SJCRH30 (cell line): ENCODE results near the gene MAP1S. TPM values are rescaled to one million over a fixed set of nuclear protein-coding genes. Genes with fewer than 3 reads are reported as not detected.

ENCODE experiments used
- DNase-seq, 2 experiments: peaks; one replicate each; pipeline ENCODE4 v3.0.0-alpha.2; 2015 to 2020
- H3K27ac ChIP-seq: fragments of 250-450 bp; sonication (Bioruptor Pico); 2 replicates; pipeline ENCODE4 v1.5.1; 2020; ENCODE audit warnings: mild to moderate bottlenecking, moderate library complexity
- H3K27me3 ChIP-seq: fragments of 250-450 bp; sonication (Bioruptor Pico); 2 replicates; pipeline ENCODE4 v1.5.1; 2020; ENCODE audit warnings: mild to moderate bottlenecking, moderate library complexity
- H3K36me3 ChIP-seq: fragments of 250-450 bp; sonication (Bioruptor Pico); 2 replicates; pipeline ENCODE4 v1.5.1; 2020; ENCODE audit warnings: mild to moderate bottlenecking, moderate library complexity
- H3K4me1 ChIP-seq: fragments of 250-450 bp; sonication (Bioruptor Pico); 2 replicates; pipeline ENCODE4 v1.5.1; 2020; ENCODE audit warnings: mild to moderate bottlenecking, moderate library complexity
- H3K4me3 ChIP-seq: fragments of 250-450 bp; sonication (Bioruptor Pico); 2 replicates; pipeline ENCODE4 v1.5.1; 2020; ENCODE audit warnings: mild to moderate bottlenecking, moderate library complexity
- H3K9me3 ChIP-seq: fragments of 250-450 bp; sonication (Bioruptor Pico); replicated peaks from 2 replicates; pipeline ENCODE4 v1.5.1; 2020; ENCODE audit warnings: mild to moderate bottlenecking, moderate library complexity
- total RNA-seq: library from RNA; depleted of rRNA; stranded (reverse); fragments of >200 nt; shearing (Covaris generic); gene quantifications from 2 replicates; pipeline ENCODE4 v1.2.3, GENCODE V29; 2014; rRNA removed

Gene MAP1S, protein sequence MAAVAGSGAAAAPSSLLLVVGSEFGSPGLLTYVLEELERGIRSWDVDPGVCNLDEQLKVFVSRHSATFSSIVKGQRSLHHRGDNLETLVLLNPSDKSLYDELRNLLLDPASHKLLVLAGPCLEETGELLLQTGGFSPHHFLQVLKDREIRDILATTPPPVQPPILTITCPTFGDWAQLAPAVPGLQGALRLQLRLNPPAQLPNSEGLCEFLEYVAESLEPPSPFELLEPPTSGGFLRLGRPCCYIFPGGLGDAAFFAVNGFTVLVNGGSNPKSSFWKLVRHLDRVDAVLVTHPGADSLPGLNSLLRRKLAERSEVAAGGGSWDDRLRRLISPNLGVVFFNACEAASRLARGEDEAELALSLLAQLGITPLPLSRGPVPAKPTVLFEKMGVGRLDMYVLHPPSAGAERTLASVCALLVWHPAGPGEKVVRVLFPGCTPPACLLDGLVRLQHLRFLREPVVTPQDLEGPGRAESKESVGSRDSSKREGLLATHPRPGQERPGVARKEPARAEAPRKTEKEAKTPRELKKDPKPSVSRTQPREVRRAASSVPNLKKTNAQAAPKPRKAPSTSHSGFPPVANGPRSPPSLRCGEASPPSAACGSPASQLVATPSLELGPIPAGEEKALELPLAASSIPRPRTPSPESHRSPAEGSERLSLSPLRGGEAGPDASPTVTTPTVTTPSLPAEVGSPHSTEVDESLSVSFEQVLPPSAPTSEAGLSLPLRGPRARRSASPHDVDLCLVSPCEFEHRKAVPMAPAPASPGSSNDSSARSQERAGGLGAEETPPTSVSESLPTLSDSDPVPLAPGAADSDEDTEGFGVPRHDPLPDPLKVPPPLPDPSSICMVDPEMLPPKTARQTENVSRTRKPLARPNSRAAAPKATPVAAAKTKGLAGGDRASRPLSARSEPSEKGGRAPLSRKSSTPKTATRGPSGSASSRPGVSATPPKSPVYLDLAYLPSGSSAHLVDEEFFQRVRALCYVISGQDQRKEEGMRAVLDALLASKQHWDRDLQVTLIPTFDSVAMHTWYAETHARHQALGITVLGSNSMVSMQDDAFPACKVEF
- 27.3 and 29.6 TPM in 2 replicates for total RNA-seq

DNA sequence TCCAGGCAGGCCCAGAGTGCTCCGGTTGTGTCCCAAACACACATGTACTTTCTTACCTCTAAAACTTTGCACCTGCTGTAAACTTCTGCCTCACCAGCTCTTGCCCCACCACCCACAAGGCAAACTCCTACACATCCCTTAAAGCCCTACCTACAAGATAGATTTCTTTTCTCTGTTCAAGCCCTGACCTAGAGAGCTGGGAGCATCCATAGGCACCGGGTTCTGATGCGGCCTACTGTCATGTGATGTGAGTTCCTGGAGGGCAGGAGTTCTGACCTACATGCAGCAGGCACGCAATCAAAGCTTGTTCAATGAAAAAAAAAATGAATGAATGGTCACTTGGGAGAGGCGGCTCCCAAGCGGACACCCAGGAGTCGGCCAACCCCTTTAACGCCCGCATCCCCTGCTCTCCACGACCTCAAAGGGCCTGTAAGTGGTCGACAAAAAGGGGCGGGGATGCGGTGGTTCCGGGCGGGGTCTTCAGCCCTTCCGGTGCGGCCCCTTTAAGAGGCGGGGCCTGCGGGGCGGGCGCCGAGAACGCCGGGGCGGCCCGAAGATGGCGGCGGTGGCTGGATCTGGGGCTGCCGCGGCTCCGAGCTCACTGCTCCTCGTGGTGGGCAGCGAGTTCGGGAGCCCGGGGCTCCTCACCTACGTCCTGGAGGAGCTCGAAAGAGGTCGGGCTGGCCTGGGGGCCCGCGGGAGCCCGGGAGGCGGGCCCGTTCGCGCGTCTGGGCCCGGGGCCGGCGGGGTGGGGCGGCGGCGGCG is at the start of gene MAP1S:
TSS of gene MAP1S (plus strand) at position 534 of the 765 bp plus-strand sequence. CDS start at position 557, 23 bp downstream.
- peaks cover 3% of the 10 kb centered on the region; the same call in 1 of the 2 replicates for H3K4me1 ChIP-seq
- H3K27ac ChIP-seq: peak within 1 kb of the TSS; percentile 35; the same call in 1 of the 2 replicates
- H3K9me3 ChIP-seq: no peaks in the 10 kb centered on the region
- H3K4me3 ChIP-seq: peak within 1 kb of the TSS; percentile 78
- H3K36me3 ChIP-seq: peaks cover 6% of the 10 kb centered on the region
- DNase-seq: peak; percentile 85 to 86
- no peaks in the 10 kb centered on the region for H3K27me3 ChIP-seq

DNA sequence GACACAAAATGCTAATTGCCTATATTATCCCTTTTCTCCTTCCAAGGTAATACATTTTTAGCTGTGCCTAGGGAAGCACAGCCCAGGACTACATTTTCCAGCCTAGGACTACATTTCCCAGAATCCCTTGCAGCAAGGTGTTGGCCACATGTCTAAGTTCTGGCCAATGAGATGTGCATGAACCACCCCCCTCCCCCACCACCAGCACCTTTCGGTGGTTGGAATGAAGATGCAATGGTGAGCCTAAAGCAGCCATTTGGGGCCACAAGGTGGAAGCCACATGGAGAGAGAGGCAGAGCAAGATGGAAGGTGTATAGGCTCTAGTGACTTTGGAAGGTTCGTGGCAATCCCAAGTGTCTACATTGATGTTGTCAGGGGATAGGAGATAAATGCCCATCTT is 47.4 kb upstream of the MAP1S start:
- DNase-seq: peak; percentile 54 to 60
- Histone ChIP-seq H3K9me3 (no peaks in the 10 kb centered on the region), H3K36me3 (no peaks in the 10 kb centered on the region), H3K4me3 (no peak overlapping the region), H3K4me1 (no peaks in the 10 kb centered on the region), H3K27me3 (no peaks in the 10 kb centered on the region; the same call in 1 of the 2 replicates), H3K27ac (no peak overlapping the region)

DNA sequence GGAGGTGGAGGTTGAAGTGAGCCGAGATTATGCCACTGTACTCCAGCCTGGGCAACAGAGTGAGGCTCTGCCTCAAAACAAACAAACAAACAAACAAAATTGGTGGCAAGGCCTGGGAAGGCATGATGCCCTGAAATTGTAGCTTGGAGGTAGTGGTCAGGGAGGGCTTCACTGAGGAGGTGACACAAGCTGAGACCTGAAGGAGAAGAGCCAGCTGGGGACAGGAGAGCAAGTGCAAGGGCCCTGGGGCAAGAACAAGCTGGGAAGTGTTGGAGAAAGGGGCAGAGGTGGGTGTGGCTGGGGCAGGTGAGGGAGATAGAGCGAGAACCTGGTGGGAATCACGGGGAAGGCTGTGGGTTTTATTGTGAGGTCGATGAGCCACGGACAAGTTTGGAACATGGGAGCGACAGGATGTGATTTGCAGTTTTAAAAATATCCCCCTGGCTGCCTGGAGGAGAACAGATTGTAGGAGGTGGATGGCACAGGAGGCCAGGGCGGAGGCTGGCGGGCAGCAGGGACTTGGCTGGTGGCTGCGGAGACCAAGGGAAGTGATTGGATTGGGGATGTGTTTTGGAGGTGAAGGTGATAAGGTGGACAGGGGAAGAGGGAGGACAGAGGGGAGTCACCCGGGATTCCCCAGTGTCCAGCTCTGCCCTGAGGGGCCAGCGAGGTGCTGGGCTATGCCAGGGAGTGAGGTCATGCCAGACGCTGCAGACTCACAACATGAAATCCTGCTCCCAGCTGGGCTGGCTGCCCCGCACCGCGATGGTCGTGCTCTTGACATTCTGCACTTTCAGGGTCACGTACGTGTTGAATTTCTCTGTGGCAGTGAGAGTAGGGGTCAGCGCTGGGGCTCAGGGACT is 45.1 kb upstream of the MAP1S start:
- H3K4me1 ChIP-seq: no peaks in the 10 kb centered on the region
- no peak for DNase-seq
- H3K27ac ChIP-seq: no peak overlapping the region

GRCh38 chr19:17676295-17676694 is 43.0 kb upstream of the MAP1S start:
- no peak overlapping the region for H3K4me3 ChIP-seq
- H3K9me3 ChIP-seq: no peaks in the 10 kb centered on the region
- H3K27me3 ChIP-seq: peaks cover 10% of the 10 kb centered on the region; the same call in 1 of the 2 replicates
- H3K36me3 ChIP-seq: no peaks in the 10 kb centered on the region
- H3K27ac ChIP-seq: no peak overlapping the region
- no peaks in the 10 kb centered on the region for H3K4me1 ChIP-seq
- no peak for DNase-seq

More for the DNA sequence above, 45.1 kb upstream of the MAP1S start:
- Histone ChIP-seq H3K4me3 (no peak overlapping the region), H3K36me3 (no peaks in the 10 kb centered on the region), H3K9me3 (no peaks in the 10 kb centered on the region), H3K27me3 (no peaks in the 10 kb centered on the region; the same call in 1 of the 2 replicates)

DNA sequence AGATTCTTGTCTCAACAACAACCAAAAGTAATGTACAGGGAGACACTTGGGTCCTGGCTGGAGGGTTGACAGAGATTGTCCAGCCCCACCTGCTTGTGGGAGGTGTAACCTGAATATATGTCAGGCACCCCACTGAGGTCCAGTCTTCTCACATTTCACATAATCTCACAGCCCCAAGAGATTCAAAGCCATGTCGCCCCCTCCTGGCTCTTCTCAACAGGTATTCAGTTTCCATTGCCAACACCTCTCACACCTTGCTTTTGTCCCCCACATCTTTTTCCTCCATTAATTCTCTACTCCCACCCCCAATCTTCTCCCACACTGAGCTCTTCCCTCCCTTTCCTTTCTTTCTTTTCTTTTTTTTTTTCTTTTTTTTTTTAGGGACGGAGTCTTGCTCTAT is 42.3 kb upstream of the MAP1S start:
- Histone ChIP-seq H3K9me3 (no peaks in the 10 kb centered on the region), H3K36me3 (no peaks in the 10 kb centered on the region), H3K27ac (no peak overlapping the region), H3K4me1 (no peaks in the 10 kb centered on the region), H3K27me3 (peaks cover 10% of the 10 kb centered on the region; the same call in 1 of the 2 replicates), H3K4me3 (no peak overlapping the region)
- no peak for DNase-seq

DNA sequence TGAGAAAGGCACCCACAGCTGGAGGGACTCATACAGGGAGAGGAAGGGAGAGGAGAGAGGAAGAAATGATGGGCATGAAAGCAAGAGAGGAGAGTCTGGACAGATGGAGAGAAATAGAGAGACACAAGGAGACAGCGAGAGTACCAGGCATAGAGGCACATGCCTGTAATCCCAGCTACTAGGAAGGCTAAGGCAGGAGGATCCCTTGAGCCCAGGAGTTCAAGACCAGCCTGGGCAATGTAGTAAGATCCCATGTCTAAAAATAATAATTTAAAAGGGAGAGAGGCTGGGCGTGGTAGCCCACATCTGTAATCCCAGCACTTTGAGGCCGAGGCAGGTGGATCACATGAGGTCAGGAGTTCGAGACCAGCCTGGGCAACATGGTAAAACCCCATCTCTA is 40.4 kb upstream of the MAP1S start:
- Histone ChIP-seq H3K9me3 (no peaks in the 10 kb centered on the region), H3K4me3 (no peak overlapping the region), H3K4me1 (no peaks in the 10 kb centered on the region), H3K36me3 (no peaks in the 10 kb centered on the region), H3K27ac (no peak overlapping the region), H3K27me3 (peaks cover 10% of the 10 kb centered on the region; the same call in 1 of the 2 replicates)
- no peak for DNase-seq

DNA sequence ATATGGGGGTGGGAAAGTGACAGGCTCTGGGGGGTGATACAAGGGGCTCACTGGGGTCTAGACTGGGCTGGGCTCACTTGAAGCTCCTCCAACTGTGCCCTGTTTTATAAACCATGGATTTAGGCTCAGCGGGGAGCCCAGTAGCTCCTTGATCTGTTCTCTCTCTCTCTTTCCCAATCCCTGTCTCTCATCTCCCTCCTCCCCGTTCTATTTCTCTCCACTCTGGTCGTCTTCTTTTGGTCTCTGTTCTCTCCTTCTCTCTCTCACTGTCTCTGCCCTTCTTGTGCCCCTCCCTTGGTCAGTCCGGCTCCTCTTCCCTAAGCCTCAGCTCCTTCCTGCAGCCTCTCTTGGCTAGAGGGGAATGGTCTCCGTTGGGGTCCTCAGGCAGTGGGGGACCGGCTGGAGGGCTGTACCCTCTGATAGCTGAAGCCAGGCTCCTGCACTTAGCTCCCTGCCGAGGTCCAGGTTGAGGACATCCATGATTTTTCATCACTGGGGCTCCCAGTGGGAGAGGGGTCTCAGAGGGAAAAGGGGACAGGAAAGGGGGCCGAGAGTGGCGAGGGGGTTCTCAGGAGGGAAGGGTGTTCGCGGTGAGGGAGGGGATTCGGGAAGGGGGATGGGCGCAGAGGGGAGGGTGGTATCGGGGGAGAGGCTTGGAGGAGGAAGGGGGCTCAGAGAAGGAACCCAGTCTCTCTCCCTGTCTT is 39.6 kb upstream of the MAP1S start:
- Histone ChIP-seq H3K4me1 (no peaks in the 10 kb centered on the region), H3K4me3 (no peak overlapping the region), H3K27ac (no peak overlapping the region), H3K27me3 (peaks cover 10% of the 10 kb centered on the region; the same call in 1 of the 2 replicates), H3K9me3 (no peaks in the 10 kb centered on the region), H3K36me3 (no peaks in the 10 kb centered on the region)
- DNase-seq: no peak

DNA sequence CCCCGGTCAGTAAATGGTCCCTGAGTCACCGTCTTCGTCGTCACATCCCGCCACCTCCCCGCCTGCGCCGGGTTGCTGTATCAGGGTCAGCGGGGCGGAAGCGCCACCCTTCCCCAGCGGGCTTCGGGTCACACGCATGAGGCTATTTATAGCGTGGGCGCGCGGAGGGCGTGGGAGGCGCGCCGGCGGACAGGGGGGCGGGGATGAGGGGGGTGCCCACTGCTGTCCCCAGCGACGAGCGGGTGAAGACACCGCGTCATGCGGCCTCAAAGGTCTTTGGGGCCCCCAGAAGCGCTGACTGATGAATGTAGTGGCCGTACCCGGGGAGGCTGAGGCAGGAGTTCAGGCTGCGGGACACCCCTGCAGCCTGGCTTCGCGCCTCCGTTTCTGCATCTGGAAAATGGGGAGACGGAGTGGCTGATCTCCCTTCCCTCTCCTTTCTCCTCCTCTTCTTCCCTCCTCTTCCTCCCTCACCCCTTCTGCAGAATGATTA is 39.0 kb upstream of the MAP1S start:
- Histone ChIP-seq H3K4me3 (no peak overlapping the region), H3K36me3 (no peaks in the 10 kb centered on the region), H3K27ac (no peak overlapping the region), H3K4me1 (no peaks in the 10 kb centered on the region), H3K9me3 (no peaks in the 10 kb centered on the region), H3K27me3 (peaks cover 10% of the 10 kb centered on the region; the same call in 1 of the 2 replicates)
- DNase-seq: peak; percentile 21 to 27

DNA sequence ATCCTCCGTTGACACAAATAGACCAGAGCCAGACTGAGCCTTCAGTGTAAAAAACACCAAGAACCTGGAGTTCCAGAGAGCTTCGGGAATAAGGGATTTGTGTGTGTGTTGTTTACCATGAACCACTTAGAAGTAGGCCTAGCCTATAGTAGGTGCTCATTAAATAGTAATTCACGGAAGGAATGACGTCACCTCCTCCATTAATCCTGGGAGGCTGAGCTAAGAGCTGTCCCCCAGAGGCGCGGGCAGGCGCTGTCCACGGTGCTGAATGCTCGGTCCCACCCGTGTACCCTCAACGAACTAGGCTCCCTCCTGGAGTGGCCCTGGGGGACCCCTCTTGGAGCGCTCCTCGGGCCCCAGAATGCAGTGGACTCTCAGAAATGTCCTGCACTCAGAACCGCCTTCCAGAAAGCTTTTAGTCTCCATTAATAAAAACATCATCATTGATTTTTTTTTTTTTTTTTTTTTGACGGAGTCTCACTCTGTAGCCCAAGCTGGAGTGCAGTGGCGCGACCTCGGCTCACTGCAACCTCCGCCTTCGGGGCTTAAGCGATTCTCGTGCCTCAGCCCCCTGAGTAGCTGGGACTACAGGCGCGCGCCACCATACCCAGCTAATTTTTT is 37.7 kb upstream of the MAP1S start:
- peak; percentile 80 to 81 for DNase-seq
- Histone ChIP-seq H3K9me3 (no peaks in the 10 kb centered on the region), H3K36me3 (no peaks in the 10 kb centered on the region)

GRCh38 chr19:17682273-17682672 is 37.0 kb upstream of the MAP1S start:
- H3K36me3 ChIP-seq: no peaks in the 10 kb centered on the region
- no peaks in the 10 kb centered on the region for H3K4me1 ChIP-seq
- H3K9me3 ChIP-seq: no peaks in the 10 kb centered on the region
- no peak overlapping the region for H3K27ac ChIP-seq
- H3K4me3 ChIP-seq: no peak overlapping the region
- DNase-seq: no peak
- peaks cover 13% of the 10 kb centered on the region; the same call in 1 of the 2 replicates for H3K27me3 ChIP-seq

More for the DNA sequence above, 37.7 kb upstream of the MAP1S start:
- Histone ChIP-seq H3K27ac (no peak overlapping the region), H3K4me3 (no peak overlapping the region), H3K27me3 (peaks cover 10% of the 10 kb centered on the region; the same call in 1 of the 2 replicates), H3K4me1 (no peaks in the 10 kb centered on the region)

DNA sequence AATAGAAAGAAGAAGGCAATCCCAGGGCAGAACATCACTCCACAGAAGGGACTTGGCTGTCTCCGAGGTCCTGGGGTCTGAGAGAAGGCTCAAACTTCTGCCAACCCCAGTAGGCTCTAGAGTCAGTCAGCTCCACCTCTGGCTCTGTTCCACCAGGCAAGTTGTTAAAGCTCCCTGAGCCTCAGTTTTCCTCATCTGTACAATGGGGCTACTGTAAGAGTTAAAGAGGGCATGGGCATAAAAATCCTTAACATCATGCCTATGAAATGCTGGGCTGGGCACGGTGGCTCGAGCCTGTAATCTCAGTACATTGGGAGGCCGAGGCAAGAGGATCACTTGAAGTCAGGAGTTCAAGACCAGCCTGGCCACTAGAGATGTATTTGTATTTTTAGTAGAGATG is 36.2 kb upstream of the MAP1S start:
- DNase-seq: no peak
- Histone ChIP-seq H3K27ac (no peak overlapping the region), H3K9me3 (no peaks in the 10 kb centered on the region), H3K36me3 (no peaks in the 10 kb centered on the region), H3K4me1 (no peaks in the 10 kb centered on the region), H3K27me3 (peaks cover 13% of the 10 kb centered on the region; the same call in 1 of the 2 replicates), H3K4me3 (no peak overlapping the region)

- no peak overlapping the region for H3K4me3 ChIP-seq
- DNase-seq: no peak
- H3K4me1 ChIP-seq: no peaks in the 10 kb centered on the region
- no peak overlapping the region for H3K27ac ChIP-seq
- no peaks in the 10 kb centered on the region for H3K9me3 ChIP-seq
- H3K27me3 ChIP-seq: peaks cover 13% of the 10 kb centered on the region; the same call in 1 of the 2 replicates
- H3K36me3 ChIP-seq: no peaks in the 10 kb centered on the region
Measured at GRCh38 chr19:17684256-17684655, 35.0 kb upstream of the MAP1S start.
